ENCODE results near the gene MATR3.

Gene MATR3

GRCh38 chr5:139296862-139297326, 3.4 kb downstream of the MATR3 start:
- in situ Hi-C loops (cut with HindIII; ENCODE audit: low sequenced_read_pairs): no loop called here
- no peak overlapping the region for H3K4me3 ChIP-seq (ENCODE audit: low read depth, low read length)
- no peak for DNase-seq (ENCODE audit: low read depth)
- TF ChIP-seq CTCF (IDR thresholded peaks at IDR 0.05; ENCODE audit: low read depth, low read length, missing control alignments): no peak

DNA sequence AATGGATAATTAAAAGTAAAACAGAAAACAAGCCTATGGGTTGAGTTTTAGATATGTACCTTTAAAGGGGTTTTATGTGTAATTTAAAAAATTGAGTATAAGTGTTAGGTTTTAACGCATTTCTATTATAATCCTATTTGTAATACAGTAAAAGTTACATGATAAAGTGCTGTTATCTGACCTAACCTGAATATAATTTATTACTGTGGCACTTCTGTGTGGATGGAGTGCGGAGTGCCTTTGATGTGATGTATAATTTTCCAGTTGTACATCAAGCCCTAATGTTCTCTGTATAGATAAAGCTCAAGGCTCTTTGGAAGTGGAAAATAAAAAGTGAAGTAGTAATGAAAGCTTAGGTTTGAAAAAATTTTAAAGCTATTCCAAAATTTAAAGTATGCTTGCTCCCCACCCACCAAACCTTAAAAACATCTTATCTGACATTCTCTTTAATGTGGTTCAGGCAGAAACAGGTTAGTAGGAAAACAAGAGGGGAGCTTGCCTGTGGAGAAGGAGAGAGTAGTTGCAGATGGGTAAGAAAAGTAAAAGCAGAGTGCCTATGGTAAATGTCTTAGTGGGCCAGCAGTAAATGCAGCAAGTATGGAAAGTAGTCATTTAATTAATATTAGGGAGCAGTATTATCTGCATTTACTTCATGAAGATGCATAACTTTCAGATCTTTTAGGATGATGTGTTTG, 4.0 kb downstream of the MATR3 start:
- TF ChIP-seq CTCF (IDR thresholded peaks at IDR 0.05; ENCODE audit: low read depth, low read length, missing control alignments): no peak
- DNase-seq (ENCODE audit: low read depth): no peak
- H3K4me3 ChIP-seq (ENCODE audit: low read depth, low read length): no peak overlapping the region
- in situ Hi-C loops (cut with HindIII; ENCODE audit: low sequenced_read_pairs): no loop called here

DNA sequence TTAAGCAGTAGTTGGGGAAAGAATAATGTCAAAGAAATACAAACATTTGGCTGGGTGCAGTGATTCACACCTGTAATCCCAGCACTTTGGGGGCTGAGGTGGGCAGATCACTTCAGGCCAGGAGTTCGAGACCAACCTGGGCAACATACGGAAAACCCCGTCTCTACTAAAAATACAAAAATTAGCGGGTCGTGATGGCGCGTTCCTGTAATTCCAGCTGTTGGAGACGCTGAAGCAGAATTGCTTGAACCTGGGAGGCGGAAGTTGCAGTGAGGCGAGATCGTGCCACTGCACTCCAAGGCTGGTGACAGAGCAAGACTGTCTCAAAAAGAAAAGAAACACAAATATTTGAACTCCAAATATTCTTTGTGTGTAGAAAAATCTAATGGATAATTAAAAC, 4.7 kb downstream of the MATR3 start:
- in situ Hi-C loops (cut with HindIII; ENCODE audit: low sequenced_read_pairs): no loop called here
- no peak for TF ChIP-seq CTCF (IDR thresholded peaks at IDR 0.05; ENCODE audit: low read depth, low read length, missing control alignments)
- H3K4me3 ChIP-seq (ENCODE audit: low read depth, low read length): no peak overlapping the region
- no peak for DNase-seq (ENCODE audit: low read depth)

- TF ChIP-seq CTCF (IDR thresholded peaks at IDR 0.05; ENCODE audit: low read depth, low read length, missing control alignments): no peak
- no peak overlapping the region for H3K4me3 ChIP-seq (ENCODE audit: low read depth, low read length)
- no peak for DNase-seq (ENCODE audit: low read depth)
- in situ Hi-C loops (cut with HindIII; ENCODE audit: low sequenced_read_pairs): no loop called here
Measured at GRCh38 chr5:139299486-139299885, 5.9 kb downstream of the MATR3 start.

GRCh38 chr5:139301808-139302499, 8.4 kb downstream of the MATR3 start:
- DNase-seq (ENCODE audit: low read depth): no peak
- in situ Hi-C loops (cut with HindIII; ENCODE audit: low sequenced_read_pairs): no loop called here
- TF ChIP-seq CTCF (IDR thresholded peaks at IDR 0.05; ENCODE audit: low read depth, low read length, missing control alignments): no peak
- no peak overlapping the region for H3K4me3 ChIP-seq (ENCODE audit: low read depth, low read length)

- no peak overlapping the region for H3K4me3 ChIP-seq (ENCODE audit: low read depth, low read length)
- TF ChIP-seq CTCF (IDR thresholded peaks at IDR 0.05; ENCODE audit: low read depth, low read length, missing control alignments): no peak
- no peak for DNase-seq (ENCODE audit: low read depth)
- in situ Hi-C loops (cut with HindIII; ENCODE audit: low sequenced_read_pairs): no loop called here
Measured at GRCh38 chr5:139304391-139305324, 11.1 kb downstream of the MATR3 start.

Measured in astrocyte of the cerebellum (primary cell).